SU-DHL-6 (cell line): ENCODE data around the gene NSF.

Experiments
- CTCF ChIP-seq: fragments of 200-600 bp; sonication (generic); IDR thresholded peaks from one replicate; pipeline ENCODE4 v1.5.1; 2017; ENCODE audit warnings: antibody characterized with exemption, mild to moderate bottlenecking, low read length, moderate library complexity; ENCODE audit not compliant: insufficient read depth, poor library complexity, severe bottlenecking
- EZH2phosphoT487 ChIP-seq: fragments of 200-600 bp; sonication (generic), shearing (Covaris generic); conservative IDR thresholded peaks from 2 replicates; pipeline ENCODE4 v1.6.1; 2018; ENCODE audit warnings: mild to moderate bottlenecking, antibody characterized with exemption, low read length, moderate library complexity, mixed read lengths

DNA sequence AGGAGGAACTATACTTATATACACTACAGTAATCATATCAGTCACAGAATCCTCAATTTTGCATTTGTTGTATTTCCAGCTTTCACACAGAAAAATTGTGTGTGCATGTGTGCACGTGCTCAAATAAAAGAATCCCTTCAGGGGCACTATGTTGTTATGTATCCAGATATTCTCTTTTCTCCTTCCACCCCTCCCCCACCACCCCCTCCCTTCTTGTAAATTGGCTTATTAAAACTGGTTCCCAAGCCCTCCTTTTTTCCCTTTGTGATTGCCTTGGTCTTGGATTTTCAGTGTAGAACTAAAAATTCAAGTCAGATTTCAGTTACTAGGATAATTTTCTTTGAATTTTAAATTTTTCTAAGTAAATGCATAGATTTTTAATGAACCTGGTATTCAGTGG, 141.7 kb downstream of the NSF start:
- no peak for TF ChIP-seq CTCF
- no peak for TF ChIP-seq EZH2phosphoT487
